NCI-H524 (cell line): Measurements from ENCODE around the gene SLC35A5.
A peak's percentile ranks its signal among the peaks of the same experiment; 100 is the strongest.

Experiments
- DNase-seq, 2 experiments: peaks; one replicate each; lab custom pipeline; 2025; lab: John Stamatoyannopoulos, UW

The SLC35A5 gene

DNA sequence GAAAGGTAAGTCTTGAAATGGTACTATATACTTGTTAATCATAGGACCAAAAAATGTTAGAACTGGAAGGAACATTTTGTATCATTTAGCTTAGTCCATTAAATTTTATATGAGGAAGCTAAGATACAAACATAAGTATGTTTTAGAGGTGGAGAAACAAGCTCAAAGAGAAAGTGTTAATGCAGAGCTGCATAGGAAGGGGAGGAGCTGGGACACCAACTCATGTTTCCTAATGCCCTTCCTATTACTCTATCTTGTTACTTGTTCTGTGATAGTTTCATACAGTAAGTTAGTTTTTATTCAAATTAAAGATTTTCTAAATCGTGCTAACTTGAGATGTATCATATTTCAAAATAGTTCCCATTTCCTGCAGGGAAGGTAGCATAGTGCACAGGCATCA is 7.4 kb downstream of the SLC35A5 start:
- no peak for DNase-seq

DNA sequence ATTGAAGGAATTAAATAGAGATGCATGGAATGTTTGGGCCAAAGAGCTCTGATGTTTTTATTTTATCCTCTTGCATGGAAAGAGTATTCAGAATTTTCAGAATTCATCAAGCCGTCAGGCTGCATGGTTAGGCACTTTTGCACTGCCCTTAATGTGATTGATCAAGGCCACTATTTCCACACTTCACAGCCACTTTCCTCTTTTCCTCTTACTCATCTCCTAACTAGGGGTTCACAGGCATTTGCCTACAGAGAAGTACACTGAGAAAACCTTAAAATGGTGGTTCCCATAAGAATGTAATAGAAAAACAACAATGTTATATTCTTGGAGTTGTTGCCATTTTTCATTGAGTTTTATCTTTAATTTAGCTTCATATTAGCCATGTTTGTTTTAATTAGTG is 10.9 kb downstream of the SLC35A5 start:
- no peak for DNase-seq

DNA sequence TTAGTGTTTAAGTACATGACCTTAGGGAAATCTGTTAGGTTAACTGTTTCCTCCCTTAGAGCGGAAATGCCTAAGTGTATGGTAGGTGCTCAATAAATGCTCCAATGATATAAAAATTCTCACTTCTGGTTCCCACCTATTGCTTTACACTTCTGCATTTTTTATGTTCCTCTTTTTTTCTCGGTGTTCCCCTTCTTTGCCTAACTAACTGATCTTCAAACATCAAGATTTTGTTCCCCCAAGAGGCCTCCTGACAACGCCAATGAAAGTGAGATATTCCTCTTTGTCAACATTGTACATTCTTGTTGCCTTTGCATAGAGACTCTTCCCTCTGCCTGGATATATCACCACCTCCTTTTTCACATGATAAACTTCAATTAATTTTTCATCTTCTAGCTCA is 17.4 kb downstream of the SLC35A5 start:
- DNase-seq, result no peak

DNA sequence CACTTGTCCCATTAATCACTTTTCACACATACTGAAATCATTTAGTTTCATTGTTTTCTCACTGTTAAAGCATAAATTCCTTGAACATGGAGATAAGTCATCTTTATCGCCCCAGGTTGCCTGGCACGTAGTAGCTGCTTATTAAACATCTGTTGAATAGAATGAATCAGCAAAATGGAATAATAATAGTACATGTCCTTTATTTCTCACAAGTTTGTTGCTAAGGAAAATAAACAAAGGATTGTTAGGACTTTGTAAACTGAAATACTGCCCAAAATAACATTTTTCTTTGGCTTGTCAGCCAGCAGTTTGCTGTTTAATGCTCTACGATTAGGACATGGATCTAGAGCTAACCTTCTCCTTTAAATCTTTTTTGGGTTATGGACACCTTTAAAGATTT is 17.9 kb downstream of the SLC35A5 start:
- DNase-seq, result no peak

DNA sequence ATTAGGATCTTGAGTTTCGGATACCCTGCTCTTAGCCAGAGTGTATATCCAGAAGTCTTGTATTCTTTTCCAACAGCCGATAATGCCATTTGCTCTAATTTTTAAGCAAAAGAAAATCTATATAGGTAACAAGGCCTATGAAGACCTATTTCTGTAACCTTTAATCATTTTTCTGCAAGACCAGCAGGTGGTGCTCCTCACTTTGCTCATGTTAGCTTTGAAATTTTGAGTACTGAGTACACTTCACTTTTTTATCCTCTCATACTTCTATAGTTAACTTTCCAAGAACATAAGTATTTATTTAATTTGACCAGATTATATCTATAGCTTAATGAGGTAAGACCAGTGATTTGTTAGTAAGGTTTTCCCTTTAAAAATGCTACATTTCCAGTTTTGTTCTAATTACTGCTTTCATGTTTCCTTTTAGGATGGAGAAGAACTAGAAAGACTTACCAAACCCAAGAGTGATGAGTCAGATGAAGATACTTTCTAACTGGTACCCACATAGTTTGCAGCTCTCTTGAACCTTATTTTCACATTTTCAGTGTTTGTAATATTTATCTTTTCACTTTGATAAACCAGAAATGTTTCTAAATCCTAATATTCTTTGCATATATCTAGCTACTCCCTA is 20.5 kb downstream of the SLC35A5 start:
- DNase-seq, result peak; percentile 35 to 51

- no peak for DNase-seq
These were observed 21.3 kb downstream of the SLC35A5 start for GRCh38 chr3:112583105-112583504.

- no peak for DNase-seq
These were observed 23.9 kb downstream of the SLC35A5 start for GRCh38 chr3:112585782-112586181.

DNA sequence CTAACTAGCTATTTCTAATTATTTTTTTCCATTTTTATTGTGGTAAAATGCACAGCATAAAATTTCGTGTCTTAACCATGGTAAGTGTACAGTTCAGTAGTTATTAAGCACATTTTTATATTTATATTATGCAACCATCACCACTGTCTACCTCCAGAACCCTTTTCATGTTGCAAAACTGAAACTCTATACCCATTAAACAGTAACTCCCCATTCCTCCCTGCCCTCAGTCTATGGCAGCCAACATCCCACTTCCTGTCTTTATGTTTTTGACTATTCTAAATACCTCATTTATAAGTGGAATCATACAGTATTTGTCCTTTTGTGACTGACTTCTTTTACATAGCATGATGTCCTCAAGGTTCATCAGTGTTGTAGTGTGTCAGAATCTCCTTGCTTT is 25.5 kb downstream of the SLC35A5 start:
- DNase-seq, result no peak

GRCh38 chr3:112593258-112593657 is 31.4 kb downstream of the SLC35A5 start:
- no peak for DNase-seq

DNA sequence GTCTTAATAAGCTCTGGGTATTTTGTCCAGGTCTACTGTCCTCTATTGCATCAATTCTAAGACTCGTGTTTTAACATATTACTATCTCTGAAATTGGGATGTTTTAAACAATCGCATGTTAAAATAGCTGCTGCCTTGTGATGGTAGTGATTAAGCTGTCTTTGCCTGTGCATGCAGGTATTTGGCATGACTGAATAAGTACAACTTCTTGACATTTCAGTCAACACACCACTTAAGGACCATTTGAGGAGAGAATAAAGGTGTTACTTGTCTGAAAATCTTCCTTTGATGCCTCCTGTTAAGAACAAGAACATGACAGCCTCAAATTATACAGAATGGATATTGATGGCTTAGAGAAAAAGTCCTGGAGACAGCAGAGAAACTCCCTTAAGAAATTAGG is 33.0 kb downstream of the SLC35A5 start:
- no peak for DNase-seq

DNA sequence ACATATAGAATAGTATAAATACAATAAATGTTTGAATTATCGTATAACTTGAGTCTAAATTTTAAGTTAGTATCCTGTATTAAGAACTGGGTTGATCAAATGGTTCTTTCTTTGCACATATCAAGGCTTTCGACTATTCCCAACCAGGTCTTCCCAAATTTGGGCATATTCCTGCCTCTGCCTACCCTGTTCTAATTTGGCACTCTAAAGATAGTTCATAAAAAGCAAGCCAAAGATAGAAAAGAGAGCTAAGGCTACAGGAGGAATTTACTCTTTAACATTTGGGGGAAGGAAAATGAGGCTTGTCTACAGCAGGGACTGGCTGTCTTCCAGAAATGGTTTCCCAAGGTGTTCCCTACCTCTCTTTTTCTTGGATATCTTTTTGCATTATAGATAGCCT is 36.1 kb downstream of the SLC35A5 start:
- DNase-seq, result no peak

- DNase-seq, result no peak
These were observed 36.9 kb downstream of the SLC35A5 start for GRCh38 chr3:112598731-112599130.

DNA sequence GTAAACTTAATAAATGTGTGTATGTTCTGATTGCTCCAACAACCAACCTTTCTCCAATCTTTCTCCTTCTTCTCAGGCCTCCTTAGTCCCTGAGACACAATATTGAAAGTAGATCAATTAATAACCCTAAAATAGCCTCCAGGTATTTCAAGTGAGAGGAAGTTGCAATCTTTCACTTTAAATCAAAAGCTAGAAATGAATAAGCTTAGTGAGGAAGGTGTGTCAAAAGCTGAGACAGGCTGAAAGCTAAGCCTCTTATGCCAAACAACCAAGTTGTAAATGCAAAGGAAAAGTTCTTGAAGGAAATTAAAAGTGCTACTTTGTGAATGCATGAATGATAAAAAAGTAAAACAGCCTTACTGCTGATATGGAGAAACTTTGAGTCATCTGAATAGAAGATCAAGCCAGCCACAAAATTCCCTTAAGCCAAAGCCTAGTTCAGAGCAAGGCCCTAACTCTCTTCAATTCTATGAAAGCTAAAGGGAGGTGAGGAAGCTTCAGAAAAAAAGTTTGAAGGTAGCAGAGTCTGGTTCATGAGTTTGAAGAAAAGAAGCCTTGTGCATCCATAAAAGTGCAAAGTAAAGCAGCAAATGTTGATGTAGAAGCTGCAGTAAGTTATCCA is 40.5 kb downstream of the SLC35A5 start:
- DNase-seq, result no peak

DNA sequence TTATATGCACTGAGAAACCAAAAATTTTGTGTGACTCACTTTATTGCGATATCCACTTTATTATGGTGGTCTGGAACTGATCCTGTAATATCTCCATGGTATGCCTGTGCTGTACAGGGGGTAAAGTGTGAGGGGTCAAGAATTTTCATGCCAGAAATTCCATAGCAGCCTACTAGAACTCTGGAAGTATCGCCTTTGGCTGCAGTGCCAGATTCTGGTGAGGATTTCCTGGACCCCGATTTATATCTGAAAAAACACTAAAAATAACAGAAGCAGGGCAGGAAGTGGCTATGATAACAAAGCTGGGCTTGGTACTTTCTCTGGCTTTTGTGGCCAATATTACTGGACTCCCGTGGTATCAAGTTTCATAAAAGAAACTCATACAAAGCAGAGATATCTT is 42.7 kb downstream of the SLC35A5 start:
- no peak for DNase-seq

DNA sequence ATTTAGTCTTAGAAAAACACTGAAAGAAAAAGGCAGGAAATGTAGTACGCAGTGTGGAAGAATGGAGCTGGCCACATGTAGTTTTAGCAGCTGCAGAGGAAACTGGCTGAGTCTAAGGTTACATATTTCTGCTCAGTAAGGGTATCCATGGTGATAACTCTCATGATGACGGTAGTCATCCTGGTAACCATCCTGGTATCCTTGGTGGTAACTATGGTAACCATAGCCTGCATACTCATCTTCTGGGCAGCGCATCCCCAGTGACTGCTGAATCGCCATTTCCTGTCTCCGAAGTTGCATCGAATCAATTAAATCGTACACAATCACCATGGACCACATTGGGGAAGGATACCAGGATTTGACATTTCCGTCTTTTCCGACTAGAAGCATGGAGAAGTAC is 43.4 kb downstream of the SLC35A5 start:
- DNase-seq, result peak; percentile 74 to 92

GRCh38 chr3:112606098-112606497 is 44.3 kb downstream of the SLC35A5 start:
- DNase-seq, result no peak

GRCh38 chr3:112607863-112608262 is 46.0 kb downstream of the SLC35A5 start:
- DNase-seq, result no peak

GRCh38 chr3:112610121-112610520 is 48.3 kb downstream of the SLC35A5 start:
- DNase-seq, result no peak

DNA sequence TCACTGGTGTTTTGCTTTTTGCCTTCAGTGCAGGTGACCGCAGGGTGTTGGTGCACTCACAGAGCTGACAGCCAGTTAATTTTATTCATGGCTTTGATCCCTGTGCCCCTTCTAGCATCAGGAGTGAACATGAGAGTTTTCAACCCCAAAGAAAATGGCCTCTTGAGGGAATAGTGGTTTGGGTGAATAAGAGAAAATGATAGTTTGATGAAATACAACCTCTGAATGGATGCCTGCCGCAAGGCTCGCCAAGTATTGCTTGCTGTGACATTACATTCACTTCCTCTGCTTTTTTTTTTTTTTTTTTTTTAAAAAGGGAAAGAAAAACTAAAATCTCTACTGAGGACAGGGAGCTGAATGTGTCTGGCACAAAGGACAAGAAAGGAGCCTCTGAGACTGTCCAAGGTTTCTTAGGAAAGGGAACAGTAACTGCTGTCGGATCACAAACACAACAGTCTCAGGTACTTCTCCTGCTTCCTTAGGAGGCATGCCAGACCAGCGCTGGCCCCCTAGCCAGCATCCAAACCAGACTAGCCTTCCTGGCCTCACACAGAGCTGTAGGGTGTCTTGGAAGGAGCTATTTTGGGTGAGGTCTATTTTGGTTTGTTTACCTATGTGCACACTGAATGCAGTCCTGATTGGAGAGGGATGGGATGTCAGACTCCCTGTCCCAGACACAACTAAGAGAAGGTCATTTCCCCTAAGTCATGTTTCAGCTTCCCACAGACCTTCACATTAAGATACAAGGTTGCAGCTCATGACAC is 50.1 kb downstream of the SLC35A5 start:
- DNase-seq, result no peak

DNA sequence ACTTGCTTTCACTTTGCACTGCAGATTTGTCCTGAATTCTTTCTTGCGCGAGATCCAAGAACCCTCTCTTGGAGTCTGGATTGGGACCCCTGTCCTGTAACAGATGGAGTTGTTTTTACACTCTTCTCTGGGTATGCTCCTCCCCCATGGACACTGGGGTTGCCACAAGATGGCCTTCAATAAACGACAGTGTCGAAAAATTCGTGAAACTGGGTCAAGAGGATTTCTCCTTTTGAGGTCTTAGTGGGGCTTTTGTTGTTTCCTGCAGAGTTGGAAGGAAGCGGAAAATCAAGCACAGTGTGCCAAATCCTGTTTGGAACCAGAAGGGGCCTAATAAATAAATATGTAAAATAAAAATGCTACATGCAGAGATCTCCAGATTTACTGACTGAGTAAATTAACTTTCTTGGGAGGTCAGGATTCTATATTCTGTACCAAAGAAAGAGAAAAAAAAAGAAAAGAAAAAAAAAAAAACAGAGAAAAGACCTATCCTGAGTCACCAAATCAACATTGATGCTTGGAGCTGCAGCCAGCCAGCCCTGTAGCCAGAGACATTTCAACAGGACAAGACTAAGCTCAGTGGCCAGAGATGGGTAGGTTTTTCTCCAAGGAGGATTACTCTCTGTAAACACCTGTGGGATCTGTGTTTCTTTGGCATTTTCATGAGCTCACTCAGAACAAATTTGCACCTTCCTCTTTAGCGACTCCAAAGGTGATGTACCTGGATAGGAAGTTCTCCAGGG is 54.3 kb downstream of the SLC35A5 start:
- DNase-seq, result no peak

GRCh38 chr3:112617285-112617684 is 55.4 kb downstream of the SLC35A5 start:
- peak in 1 of 2 experiments; percentile 19 for DNase-seq

DNA sequence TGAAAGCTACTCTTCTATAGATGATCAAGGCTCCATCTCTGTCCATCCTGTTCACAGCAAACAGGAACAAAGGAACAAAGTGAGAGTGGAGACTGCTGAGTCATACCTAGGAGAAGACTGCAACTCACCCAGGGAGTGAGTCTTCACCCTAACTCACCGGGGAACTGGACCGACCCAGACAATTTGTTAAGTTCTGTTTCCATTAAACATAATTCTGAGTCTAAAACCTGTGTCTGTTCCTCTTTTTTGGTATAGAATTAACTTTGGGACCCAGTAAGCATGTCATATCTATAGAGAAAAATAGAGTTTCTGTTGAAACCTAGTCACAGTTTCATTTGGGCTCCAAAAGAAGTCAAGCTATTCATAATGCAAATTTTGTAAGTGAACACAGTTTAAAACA is 57.5 kb downstream of the SLC35A5 start:
- DNase-seq, result no peak

GRCh38 chr3:112623213-112623612 is 61.4 kb downstream of the SLC35A5 start:
- DNase-seq, result no peak
